Nephron (organoid): ENCODE results near the gene FRY.

Experiments
- H3K27ac Mint-ChIP-seq, 3 experiments: 2 replicates each; pipeline ENCODE4 v1.8.0; 2020; ENCODE audit warnings: mixed read lengths in 3 of 3, mild to moderate bottlenecking in 2 of 3, moderate library complexity in 1 of 3
- H3K27me3 Mint-ChIP-seq: 2 replicates; pipeline ENCODE4 v1.8.0; 2021; ENCODE audit warnings: low read depth, mild to moderate bottlenecking, moderate library complexity, mixed read lengths
- H3K36me3 Mint-ChIP-seq: 2 replicates; pipeline ENCODE4 v1.8.0; 2020; ENCODE audit warnings: low read depth, mixed read lengths
- H3K4me1 Mint-ChIP-seq: 2 replicates; pipeline ENCODE4 v1.8.0; 2020; ENCODE audit warnings: mixed read lengths
- H3K4me3 Mint-ChIP-seq, 3 experiments: 2 replicates each; pipeline ENCODE4 v1.8.0; 2020; ENCODE audit warnings: mild to moderate bottlenecking in 3 of 3, mixed read lengths in 3 of 3, moderate library complexity in 2 of 3
- H3K9me3 Mint-ChIP-seq: 2 replicates; pipeline ENCODE4 v1.8.0; 2020; ENCODE audit warnings: mixed read lengths
- TF ChIP-seq, protein P1 (sequence below), 3 experiments: fragments of 200-600 bp; sonication (generic); IDR thresholded peaks; one replicate each; pipeline ENCODE4 v1.5.0; 2021; ENCODE audit warnings: antibody characterized with exemption in 3 of 3; ENCODE audit not compliant: unreplicated experiment in 3 of 3

Gene FRY

DNA sequence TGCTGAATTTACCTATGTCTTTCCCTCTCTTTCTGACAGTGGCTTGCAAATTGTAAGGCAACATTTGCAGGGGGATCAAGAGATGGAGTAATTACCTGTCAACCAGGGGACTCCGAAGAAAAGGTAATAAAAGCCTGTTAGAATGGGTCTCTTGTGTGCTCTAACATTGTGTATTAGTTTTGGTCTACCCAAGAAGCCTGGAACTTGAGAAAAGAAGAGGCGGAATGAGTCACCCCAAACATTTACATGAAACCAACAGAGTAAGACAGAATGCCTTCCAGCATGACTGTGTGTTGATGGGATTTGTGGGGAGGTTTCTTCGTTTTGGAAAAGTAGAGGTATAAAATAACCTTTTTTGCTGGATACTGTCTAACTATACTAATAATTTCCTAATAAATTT, 246.9 kb downstream of the FRY start:
- H3K9me3 Mint-ChIP-seq = no peaks in the 10 kb centered on the region
- no peaks in the 10 kb centered on the region for H3K27me3 Mint-ChIP-seq

DNA sequence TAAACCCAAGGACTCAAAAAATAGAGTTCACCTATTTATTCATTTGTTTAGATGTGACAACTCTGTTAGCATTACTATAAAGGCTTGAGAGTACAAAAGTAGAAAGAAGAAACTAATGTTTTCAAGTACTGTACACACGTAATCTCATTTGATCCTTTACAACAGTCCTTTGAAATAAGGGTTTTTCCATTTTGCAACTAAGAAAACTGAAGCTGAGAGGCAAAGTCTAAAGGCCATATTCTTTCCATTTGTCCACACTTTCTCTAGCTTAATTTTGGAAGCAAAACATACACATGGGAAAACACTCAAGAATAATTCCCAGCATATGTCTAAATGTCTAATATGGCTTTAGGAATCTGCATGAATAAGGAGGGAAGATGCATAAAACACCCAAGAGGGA, 249.5 kb downstream of the FRY start:
- no peak overlapping the region for H3K4me3 Mint-ChIP-seq
- H3K4me1 Mint-ChIP-seq = peaks cover 15% of the 10 kb centered on the region
- H3K36me3 Mint-ChIP-seq = no peaks in the 10 kb centered on the region
- no peaks in the 10 kb centered on the region for H3K27me3 Mint-ChIP-seq
- no peak overlapping the region for H3K27ac Mint-ChIP-seq
- no peaks in the 10 kb centered on the region for H3K9me3 Mint-ChIP-seq
- TF ChIP-seq, protein P1, sequence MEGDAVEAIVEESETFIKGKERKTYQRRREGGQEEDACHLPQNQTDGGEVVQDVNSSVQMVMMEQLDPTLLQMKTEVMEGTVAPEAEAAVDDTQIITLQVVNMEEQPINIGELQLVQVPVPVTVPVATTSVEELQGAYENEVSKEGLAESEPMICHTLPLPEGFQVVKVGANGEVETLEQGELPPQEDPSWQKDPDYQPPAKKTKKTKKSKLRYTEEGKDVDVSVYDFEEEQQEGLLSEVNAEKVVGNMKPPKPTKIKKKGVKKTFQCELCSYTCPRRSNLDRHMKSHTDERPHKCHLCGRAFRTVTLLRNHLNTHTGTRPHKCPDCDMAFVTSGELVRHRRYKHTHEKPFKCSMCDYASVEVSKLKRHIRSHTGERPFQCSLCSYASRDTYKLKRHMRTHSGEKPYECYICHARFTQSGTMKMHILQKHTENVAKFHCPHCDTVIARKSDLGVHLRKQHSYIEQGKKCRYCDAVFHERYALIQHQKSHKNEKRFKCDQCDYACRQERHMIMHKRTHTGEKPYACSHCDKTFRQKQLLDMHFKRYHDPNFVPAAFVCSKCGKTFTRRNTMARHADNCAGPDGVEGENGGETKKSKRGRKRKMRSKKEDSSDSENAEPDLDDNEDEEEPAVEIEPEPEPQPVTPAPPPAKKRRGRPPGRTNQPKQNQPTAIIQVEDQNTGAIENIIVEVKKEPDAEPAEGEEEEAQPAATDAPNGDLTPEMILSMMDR (IDR thresholded peaks at IDR 0.05; ENCODE audit: unreplicated experiment in 3 of 3) = no peak

More for the DNA sequence above, 246.9 kb downstream of the FRY start:
- TF ChIP-seq, protein P1 (IDR thresholded peaks at IDR 0.05; ENCODE audit: unreplicated experiment in 3 of 3) = no peak
- Mint-ChIP-seq H3K4me3 (no peak overlapping the region), H3K27ac (no peak overlapping the region), H3K36me3 (peaks cover 7% of the 10 kb centered on the region), H3K4me1 (no peaks in the 10 kb centered on the region)

DNA sequence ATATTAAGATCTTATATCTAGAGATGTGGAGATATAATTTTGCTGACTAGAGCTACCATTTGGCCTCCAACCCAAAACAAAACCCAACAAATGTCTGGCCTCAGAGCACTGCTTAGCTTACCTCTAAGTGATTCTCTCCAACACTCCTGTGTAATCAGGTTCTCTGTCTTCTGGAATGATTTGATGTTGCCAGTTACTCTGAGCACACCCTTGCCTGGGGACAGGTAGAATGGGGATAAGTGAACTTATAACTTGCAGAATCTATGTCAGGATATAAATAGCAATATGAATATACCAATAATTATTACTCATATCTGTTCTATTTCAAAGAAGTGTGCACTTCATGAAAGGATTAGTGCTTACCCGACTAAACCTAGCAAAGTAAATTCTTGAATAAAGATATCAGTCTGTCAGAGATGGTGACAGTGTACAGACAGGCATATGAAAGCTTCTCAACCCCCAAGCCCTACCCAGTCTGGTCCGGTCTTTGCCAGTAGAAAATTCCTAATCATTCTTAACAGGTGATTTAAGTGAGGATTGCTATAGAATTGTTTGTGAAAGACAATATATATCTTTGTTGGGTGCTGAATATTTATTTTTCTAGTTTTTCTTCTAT, 250.6 kb downstream of the FRY start:
- Mint-ChIP-seq H3K4me3 (no peak overlapping the region), H3K9me3 (no peaks in the 10 kb centered on the region), H3K27ac (no peak overlapping the region), H3K4me1 (peaks cover 15% of the 10 kb centered on the region), H3K27me3 (no peaks in the 10 kb centered on the region), H3K36me3 (no peaks in the 10 kb centered on the region)
- TF ChIP-seq, protein P1 (IDR thresholded peaks at IDR 0.05; ENCODE audit: unreplicated experiment in 3 of 3) = no peak

DNA sequence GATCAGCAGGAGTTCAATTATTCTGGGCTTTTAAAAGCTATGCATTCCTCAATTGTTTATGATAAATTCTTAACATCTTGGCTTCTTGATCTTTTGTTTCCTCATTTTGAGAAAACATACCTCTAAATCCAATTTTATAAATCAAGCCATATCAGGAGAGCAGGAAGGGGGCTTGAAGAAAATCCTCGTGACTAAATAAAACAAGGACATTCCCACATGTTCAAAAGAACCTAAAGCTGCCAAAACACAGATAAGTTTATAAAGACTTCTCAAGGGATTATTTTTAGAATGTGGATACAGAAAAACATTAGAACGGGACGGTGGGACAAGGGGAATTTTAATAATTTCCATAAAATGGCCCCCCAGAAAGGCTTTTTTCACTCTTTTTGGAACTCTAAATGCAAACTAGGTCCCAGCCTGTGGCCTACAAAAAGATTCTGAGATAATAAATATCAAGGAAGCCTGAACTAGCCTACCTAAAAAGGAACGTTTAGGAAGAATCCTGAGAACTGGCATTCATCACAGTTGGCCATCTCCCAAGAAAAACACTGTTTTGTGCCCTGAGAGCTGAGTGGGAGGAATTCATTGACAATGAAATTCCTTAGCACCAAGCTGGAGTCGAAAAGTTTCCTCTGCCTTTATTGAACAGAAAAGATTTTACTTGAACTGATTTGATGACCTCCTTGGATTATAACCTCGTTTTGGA, 253.5 kb downstream of the FRY start:
- Mint-ChIP-seq H3K36me3 (no peaks in the 10 kb centered on the region), H3K4me3 (peak overlapping the region in 1 of 3 experiments; percentile 11), H3K27ac (peak overlapping the region; percentile 89 to 97 (median 95)), H3K27me3 (no peaks in the 10 kb centered on the region), H3K4me1 (peaks cover 15% of the 10 kb centered on the region), H3K9me3 (no peaks in the 10 kb centered on the region)
- TF ChIP-seq, protein P1 (IDR thresholded peaks at IDR 0.05; ENCODE audit: unreplicated experiment in 3 of 3) = no peak

DNA sequence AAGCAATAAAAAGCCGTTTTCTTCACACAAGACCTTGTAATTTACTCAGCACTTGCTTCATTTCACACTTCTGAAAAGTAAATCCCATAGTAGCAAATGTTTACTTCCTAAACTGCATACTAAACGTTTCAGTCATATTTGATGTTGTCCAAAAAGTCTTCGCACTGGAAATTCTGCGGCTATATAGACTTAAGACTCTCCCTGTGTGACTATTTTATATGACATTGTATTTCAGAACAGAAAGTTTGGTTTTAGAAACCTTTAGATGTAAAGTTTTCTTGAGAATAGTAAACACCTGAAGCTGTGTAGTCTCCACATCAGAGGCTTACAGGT, 254.0 kb downstream of the FRY start:
- H3K9me3 Mint-ChIP-seq = no peaks in the 10 kb centered on the region
- TF ChIP-seq, protein P1 (IDR thresholded peaks at IDR 0.05; ENCODE audit: unreplicated experiment in 3 of 3) = no peak
- H3K4me1 Mint-ChIP-seq = peaks cover 15% of the 10 kb centered on the region
- no peaks in the 10 kb centered on the region for H3K27me3 Mint-ChIP-seq
- peak overlapping the region; percentile 89 to 97 (median 95) for H3K27ac Mint-ChIP-seq
- peaks cover 5% of the 10 kb centered on the region for H3K36me3 Mint-ChIP-seq
- peak overlapping the region in 1 of 3 experiments; percentile 11 for H3K4me3 Mint-ChIP-seq

DNA sequence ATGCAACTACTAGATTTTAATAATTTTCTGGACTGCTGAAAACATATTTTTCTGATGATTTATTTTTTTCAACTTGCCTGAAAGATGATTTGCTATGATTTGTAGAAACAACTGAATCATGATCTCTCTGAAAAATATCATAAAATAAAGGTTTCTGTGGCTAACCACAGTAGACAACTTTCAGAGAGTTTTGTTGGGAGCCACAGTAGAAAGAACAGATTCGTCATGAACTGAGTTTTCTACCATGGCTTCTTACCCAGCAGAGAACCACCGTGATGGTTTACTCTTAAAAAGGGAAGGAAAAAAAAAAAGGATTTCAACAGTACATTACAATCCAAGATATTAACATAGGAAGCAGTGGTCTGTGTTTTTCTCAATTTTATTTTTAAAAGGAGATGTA, 265.6 kb downstream of the FRY start:
- no peaks in the 10 kb centered on the region for H3K9me3 Mint-ChIP-seq
- H3K27me3 Mint-ChIP-seq = no peaks in the 10 kb centered on the region
- no peaks in the 10 kb centered on the region for H3K36me3 Mint-ChIP-seq
- TF ChIP-seq, protein P1 (IDR thresholded peaks at IDR 0.05; ENCODE audit: unreplicated experiment in 3 of 3) = no peak
- no peaks in the 10 kb centered on the region for H3K4me1 Mint-ChIP-seq
- H3K4me3 Mint-ChIP-seq = no peak overlapping the region
- no peak overlapping the region for H3K27ac Mint-ChIP-seq
